HG02642 (cell line): Measurements from ENCODE around the gene PLA2R1.

Experiments
- ATAC-seq: cut with Tn5 transposase; IDR thresholded peaks from one replicate; pipeline ENCODE4 v1.9.1; 2021; ENCODE audit warnings: mild to moderate bottlenecking; ENCODE audit not compliant: unreplicated experiment, poor library complexity

The PLA2R1 gene

DNA sequence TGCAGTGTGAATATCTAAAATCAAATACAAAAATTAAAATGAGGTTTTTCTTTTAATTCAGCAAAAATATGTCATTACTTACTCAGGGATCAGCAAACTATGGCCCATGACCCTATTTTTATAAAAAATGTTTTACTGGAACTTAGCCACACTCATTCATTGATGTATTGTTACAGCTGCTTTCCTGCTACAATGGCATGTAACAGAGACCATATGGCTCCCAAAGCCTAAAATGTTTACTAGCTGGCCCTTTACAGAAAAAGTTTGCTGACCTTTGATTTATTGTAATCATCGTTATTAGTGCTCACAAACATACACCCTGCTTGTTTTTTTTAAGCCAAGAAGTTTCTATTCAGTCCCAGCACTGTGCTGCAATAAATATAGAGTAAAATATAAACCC lies 120.3 kb downstream of the PLA2R1 start:
- no peak for ATAC-seq

GRCh38 chr2:159941729-159942128 lies 120.7 kb downstream of the PLA2R1 start:
- no peak for ATAC-seq

DNA sequence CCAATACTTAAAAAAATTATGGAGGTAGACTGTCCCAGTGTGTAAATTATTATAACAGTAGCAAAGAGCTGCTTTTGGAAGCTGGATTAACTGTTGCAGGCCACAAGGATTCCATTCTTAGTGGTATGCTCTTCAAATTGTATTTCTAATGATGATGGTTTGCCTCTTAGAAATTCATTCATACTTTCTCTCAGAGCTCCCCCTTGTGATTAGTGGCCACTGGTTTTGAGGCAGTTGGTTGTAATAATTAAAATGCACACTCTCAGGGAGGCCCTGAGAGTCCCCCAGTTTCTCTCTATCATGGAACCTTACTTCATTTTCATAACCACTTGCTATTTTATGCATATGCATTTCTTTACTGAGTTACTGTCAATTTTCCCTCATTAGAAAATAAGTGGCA lies 122.5 kb downstream of the PLA2R1 start:
- peak; percentile 82 for ATAC-seq

- no peak for ATAC-seq
Measured at GRCh38 chr2:159938395-159938794, 124.0 kb downstream of the PLA2R1 start.

DNA sequence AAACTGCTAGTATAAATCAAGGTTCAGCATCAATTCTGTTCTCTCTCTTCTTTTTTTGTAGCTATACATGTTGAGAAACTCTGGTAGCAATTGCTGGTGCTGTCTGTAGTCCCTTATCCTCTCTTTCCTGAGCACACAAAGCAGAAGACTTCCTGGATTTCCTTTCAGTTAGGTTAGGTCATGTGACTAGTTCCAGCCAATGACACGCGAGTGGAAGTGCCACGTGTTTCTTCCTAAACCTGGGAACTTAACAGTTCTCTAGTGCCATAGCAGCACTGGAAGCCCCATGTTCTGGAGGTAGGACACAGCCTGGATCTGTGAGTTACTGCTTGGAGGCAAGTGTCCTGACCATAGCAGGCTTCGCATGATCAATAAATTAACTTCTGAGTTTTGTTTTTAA lies 125.9 kb downstream of the PLA2R1 start:
- ATAC-seq: no peak

- ATAC-seq: peak; percentile 90
Measured at GRCh38 chr2:159933727-159934049, 128.7 kb downstream of the PLA2R1 start.

DNA sequence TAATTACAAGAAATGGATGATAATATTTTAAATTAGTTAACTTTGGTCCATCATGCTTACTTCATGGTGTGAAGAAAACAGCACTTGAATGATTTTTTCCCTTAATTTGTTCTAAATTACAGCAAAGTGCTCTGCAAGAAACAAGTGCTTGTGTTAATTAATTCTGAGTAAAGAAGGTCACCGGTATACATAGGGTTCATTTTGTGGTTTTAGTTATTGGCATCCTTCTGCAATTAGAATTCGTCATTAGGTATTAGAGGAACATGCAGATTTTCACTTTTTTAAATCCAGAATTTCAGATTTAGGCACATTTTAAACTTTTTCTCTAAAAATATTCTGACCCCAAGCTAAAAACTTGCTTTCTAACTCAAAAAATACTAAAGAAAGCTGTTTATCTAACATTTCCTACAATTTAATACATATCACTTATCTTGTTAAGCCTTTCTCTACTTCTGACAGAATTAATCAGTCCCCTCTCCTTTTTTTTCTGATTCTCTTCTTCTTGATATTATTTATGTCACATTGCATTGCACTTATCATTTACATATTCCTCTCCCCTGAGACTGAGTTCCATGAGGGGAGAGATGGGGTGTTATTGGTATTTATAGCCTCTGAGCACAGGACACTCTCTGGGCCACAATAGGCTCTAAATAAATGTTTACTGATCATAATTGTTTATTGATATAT lies 129.2 kb downstream of the PLA2R1 start:
- peak; percentile 58 for ATAC-seq

- ATAC-seq: no peak
Measured at GRCh38 chr2:159926695-159927094, 135.7 kb downstream of the PLA2R1 start.

GRCh38 chr2:159925975-159926374 lies 136.4 kb downstream of the PLA2R1 start:
- ATAC-seq: no peak

DNA sequence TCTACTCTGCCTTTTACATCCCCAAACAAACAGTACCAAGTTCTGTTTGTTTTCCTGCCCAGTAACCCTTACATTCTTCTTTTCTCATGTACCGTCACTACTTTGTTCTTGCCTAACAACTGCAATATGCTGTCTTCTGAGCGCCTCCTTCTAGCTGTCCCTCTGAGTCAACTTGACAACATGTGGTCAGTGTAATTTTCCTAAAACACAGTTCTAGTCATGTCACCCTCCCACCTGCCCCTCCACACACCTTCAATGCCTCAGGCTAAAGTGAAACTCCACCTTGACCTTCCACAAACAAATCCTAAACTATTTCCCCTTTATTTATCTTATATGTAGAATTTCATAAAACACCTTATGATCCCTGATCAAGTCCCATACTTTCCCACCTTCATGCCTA lies 139.9 kb downstream of the PLA2R1 start:
- peak; percentile 75 for ATAC-seq

DNA sequence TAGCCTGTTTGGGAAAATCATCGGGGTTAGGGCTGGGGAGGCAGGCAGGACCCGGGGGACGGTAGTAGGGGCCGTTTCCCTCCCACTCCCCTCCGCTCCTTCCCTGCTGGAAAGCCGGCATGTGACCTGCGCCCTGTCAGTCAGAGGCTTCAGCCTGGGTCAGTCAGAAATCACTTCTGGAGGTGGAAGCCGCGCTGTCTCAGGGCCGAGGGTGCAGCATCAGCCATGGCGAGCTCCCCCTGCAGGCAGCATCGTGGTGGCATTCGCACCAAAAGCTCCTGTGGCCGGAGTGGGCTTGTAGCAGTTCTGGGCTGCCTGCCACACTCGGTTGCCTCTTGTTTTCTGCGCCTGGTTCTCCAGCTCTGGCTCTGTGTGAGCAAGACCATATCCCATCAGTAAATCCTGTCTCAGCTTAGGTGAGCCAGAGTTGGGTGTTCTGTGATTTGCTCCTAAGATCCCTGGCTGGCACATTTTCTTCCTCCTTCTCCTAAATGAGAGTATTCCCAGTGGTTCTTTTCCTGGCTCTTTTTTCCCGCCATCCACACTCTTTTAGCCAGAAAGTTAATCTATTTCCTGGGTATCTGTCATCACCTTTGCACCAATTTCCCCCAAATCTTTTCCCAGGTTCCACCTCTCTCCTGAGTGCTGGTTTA lies 140.5 kb downstream of the PLA2R1 start:
- peak; percentile 96 for ATAC-seq

DNA sequence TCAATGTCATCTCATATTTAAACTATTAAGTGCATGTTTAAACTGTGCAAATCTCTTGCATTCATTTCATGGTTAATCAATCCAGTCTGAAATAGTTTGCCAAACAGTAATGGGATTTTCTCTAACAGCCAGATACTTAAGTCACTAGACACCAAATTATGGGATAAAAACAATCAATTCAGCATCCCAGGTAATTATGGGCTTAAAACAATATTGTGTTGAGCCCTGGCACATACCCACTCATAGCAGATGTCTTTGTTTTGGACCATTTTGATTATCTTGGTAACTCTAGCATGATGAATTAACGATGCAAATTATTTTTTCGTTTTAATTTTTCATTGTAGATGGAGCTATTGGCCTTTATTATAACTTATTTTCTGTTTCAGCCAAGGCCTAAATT lies 145.9 kb downstream of the PLA2R1 start:
- ATAC-seq: no peak

- ATAC-seq: no peak
Measured at GRCh38 chr2:159913900-159914299, 148.5 kb downstream of the PLA2R1 start.

DNA sequence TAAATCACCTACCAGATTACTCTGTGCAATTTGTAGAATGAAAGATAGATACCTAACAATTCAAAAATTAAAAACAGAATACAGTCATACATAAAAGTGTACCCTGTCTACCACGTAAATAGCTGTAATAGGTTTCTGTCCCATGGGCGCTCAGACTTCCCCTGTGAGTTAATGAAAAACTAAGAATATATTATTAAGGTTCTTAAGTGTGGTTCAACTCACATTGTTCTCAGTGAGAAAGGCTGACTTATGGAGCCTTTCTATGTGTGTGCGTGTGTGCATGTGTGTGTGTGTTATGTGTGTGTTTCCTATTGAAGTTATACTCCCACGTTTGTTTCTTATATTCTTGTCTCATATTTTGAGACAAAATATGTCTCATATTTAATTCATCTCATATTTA lies 149.8 kb downstream of the PLA2R1 start:
- no peak for ATAC-seq

DNA sequence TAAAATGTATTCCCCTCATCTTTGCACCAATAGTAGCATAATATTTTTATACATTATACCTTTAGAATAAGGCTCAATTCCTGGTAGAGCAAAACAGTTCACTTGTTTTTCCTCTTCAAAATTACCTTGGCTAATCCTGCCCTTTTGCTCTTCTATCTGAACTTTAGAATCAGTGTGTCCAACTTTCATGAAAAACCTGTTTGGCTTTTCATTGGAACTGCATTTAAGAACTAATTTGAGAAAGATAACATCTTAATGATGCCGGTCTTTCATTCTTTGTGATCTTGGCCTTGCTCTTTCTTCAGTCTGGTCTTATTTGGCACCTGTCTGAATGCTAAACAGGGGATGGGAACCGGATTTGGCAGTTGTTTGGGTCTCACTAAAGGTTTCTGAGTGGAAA lies 151.5 kb downstream of the PLA2R1 start:
- ATAC-seq: no peak

DNA sequence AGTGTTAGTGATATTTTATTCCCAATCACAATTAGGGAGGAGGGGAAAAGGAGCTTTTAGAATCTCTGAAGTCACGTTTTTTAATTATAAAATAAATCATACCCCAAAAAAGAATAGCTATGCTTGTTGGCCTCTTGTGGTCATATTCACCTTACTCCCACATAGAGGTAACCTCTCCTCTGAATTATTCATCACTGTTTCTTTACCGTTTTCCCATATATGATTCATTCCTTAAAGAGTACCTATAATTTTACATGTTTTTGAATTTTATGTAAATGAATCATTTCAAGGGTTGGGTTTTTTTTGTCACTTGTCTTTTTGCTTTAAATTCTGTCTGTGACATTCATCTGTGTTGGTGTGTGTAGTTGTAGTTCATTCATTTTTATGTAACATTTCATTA lies 153.8 kb downstream of the PLA2R1 start:
- no peak for ATAC-seq

GRCh38 chr2:159907909-159908308 lies 154.5 kb downstream of the PLA2R1 start:
- ATAC-seq: no peak

DNA sequence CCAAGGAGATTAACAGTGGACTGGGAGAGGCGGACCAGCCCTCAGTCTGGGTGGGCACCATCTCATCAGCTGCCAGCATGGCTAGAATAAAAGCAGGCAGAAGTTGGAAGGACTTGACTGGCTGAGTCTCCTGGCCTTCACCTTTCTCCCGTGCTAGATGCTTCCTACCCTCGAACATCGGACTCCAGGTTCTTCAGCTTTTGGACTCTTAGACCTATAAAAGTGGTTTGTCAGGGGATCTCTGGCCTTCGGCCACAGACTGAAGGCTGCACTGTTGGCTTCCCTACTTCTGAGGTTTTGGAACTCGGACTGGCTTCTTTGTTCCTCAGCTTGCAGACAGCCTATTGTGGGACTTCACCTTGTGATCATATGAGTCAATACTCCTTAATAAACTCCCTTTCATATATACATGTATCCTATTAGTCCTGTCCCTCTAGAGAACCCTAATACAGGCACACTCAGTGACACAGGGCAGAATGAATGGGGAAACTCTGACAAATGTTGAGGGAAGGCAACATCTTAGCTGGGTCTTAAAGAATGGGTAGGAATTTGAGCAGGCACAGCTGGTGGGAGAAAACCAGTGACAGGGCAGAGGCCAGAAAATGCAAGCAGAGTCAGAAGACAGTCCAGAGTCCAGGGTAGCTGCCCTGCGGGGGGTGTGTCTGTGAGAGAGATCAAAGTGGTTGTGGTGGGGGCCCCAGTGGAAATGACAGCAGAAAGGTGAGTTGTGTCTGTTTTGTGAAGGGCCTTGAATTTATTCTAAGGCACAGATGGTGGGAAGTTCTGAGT lies 156.3 kb downstream of the PLA2R1 start:
- no peak for ATAC-seq

DNA sequence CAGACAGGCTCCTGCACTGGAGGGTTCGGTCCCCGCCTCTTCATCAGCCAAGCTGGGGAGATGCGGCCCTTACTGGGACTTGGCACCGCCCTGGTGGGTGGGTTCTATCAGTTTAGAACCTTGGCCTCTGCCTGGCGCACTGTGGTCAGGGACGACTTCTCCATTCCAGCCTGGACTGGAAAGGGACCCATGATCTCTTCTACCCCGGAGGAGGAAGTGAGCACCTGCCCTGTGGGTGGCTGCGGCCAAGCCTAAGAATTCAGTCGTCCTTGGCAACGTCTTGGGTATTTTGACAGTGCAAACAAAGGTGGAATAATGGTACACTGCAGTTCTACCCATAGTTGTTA lies 157.5 kb downstream of the PLA2R1 start:
- peak; percentile 53 for ATAC-seq

GRCh38 chr2:159904127-159904958 lies 158.1 kb downstream of the PLA2R1 start, which contains the start of gene LY75:
TSS of gene LY75 (minus strand) at chr2:159904756.
- peak; percentile 90 for ATAC-seq
